ENCODE data around the gene PHACTR3. TPM values are rescaled to one million over a fixed set of nuclear protein-coding genes. Genes with fewer than 3 reads are reported as not detected.
A peak's percentile ranks its signal among the peaks of the same experiment; 100 is the strongest.

PHACTR3 gene
- total and polyA plus RNA-seq, 4 donors: 0.14 to 0.42 (median 0.17) TPM

GRCh38 chr20:59825944-59826759 lies 221.8 kb downstream of the PHACTR3 start (continued):
- no peak for TF ChIP-seq REST (IDR thresholded peaks at IDR 0.05)
- no peak for TF ChIP-seq YY1 (IDR thresholded peaks at IDR 0.05)
- TF ChIP-seq ATF3 (IDR thresholded peaks at IDR 0.05): no peak
- no peak for TF ChIP-seq MAX (IDR thresholded peaks at IDR 0.05)
- no peak for TF ChIP-seq RXRA (IDR thresholded peaks at IDR 0.05)

- Histone ChIP-seq H3K27ac (ENCODE audit: low read depth in 1 of 2, low read length in 2 of 2) (no peak overlapping the region), H3K4me3 (ENCODE audit: low read depth in 1 of 3, low read length in 3 of 3) (no peak overlapping the region), H3K9ac (ENCODE audit: low read depth in 1 of 2, low read length in 2 of 2) (no peak overlapping the region), H3K9me3 (ENCODE audit: control insufficient read depth in 4 of 4, low read length in 3 of 4) (no peaks in the 10 kb centered on the region), H3K27me3 (ENCODE audit: control insufficient read depth in 4 of 4, insufficient read depth in 4 of 4, low read length in 3 of 4) (no peaks in the 10 kb centered on the region), H3K4me1 (ENCODE audit: control insufficient read depth in 4 of 4, insufficient read depth in 4 of 4, low read length in 3 of 4) (no peaks in the 10 kb centered on the region), H3K36me3 (ENCODE audit: control insufficient read depth in 4 of 4, insufficient read depth in 3 of 4, low read depth in 1 of 4, low read length in 3 of 4) (no peaks in the 10 kb centered on the region)
- TF ChIP-seq FOXA1 (IDR thresholded peaks at IDR 0.05) (no peak), JUND (IDR thresholded peaks at IDR 0.05) (no peak), RAD21 (IDR thresholded peaks at IDR 0.05) (no peak), HNF4A (conservative IDR thresholded peaks at IDR 0.05) (no peak), FOXA2 (IDR thresholded peaks at IDR 0.05) (no peak), TAF1 (conservative IDR thresholded peaks at IDR 0.05) (no peak), GABPA (IDR thresholded peaks at IDR 0.05 in 1 of 2, conservative IDR thresholded peaks at IDR 0.05 in 1 of 2) (no peak)
- 69% methylated on average over 16 of the region's 16 CpGs for WGBS
- no peak for DNase-seq (ENCODE audit: low spot score)
These were observed 223.1 kb downstream of the PHACTR3 start for GRCh38 chr20:59827138-59828056.

- Histone ChIP-seq H3K36me3 (ENCODE audit: control insufficient read depth in 4 of 4, insufficient read depth in 3 of 4, low read depth in 1 of 4, low read length in 3 of 4) (no peaks in the 10 kb centered on the region), H3K4me3 (ENCODE audit: low read depth in 1 of 3, low read length in 3 of 3) (no peak overlapping the region), H3K27me3 (ENCODE audit: control insufficient read depth in 4 of 4, insufficient read depth in 4 of 4, low read length in 3 of 4) (no peaks in the 10 kb centered on the region), H3K9ac (ENCODE audit: low read depth in 1 of 2, low read length in 2 of 2) (no peak overlapping the region), H3K9me3 (ENCODE audit: control insufficient read depth in 4 of 4, low read length in 3 of 4) (no peaks in the 10 kb centered on the region), H3K4me1 (ENCODE audit: control insufficient read depth in 4 of 4, insufficient read depth in 4 of 4, low read length in 3 of 4) (no peaks in the 10 kb centered on the region), H3K27ac (ENCODE audit: low read depth in 1 of 2, low read length in 2 of 2) (no peak overlapping the region)
- peak; percentile 19 for DNase-seq (ENCODE audit: low spot score)
- TF ChIP-seq RAD21 (IDR thresholded peaks at IDR 0.05) (no peak), FOXA1 (IDR thresholded peaks at IDR 0.05) (no peak), JUND (IDR thresholded peaks at IDR 0.05) (no peak), ATF3 (IDR thresholded peaks at IDR 0.05) (no peak), MAX (IDR thresholded peaks at IDR 0.05) (no peak), EGR1 (IDR thresholded peaks at IDR 0.05; ENCODE audit: low read depth in 2 of 2) (no peak), FOXA2 (IDR thresholded peaks at IDR 0.05) (no peak), SP1 (IDR thresholded peaks at IDR 0.05) (no peak), RXRA (IDR thresholded peaks at IDR 0.05) (no peak), YY1 (IDR thresholded peaks at IDR 0.05) (no peak), REST (IDR thresholded peaks at IDR 0.05) (no peak)
- WGBS: 73% methylated on average over 15 of the region's 15 CpGs
These were observed 224.0 kb downstream of the PHACTR3 start for GRCh38 chr20:59828125-59829053.

Measured in liver (tissue), 9 donors.